Mammary epithelial cell (primary cell): ENCODE data around the gene GUCD1.

Experiments
- EZH2 ChIP-seq: IDR thresholded peaks from 2 replicates; pipeline ENCODE4 v1.6.1; 2012; ENCODE audit warnings: low read length, inconsistent platforms, borderline replicate concordance
- TF ChIP-seq, protein P1 (sequence below), 2 donors: IDR thresholded peaks in 1 of 2; conservative IDR thresholded peaks in 1 of 2; 2 replicates each; pipeline ENCODE4 v1.5.1; 2011 to 2012; ENCODE audit warnings: inconsistent platforms in 2 of 2, low read length in 2 of 2, mild to moderate bottlenecking in 2 of 2, control low read depth in 1 of 2, low read depth in 1 of 2; ENCODE audit not compliant: insufficient read depth in 1 of 2; ENCODE audit errors: extremely low read depth in 1 of 2

GRCh38 chr22:24592058-24592850 lies 37.3 kb upstream of the GUCD1 start:
- TF ChIP-seq, protein P1, sequence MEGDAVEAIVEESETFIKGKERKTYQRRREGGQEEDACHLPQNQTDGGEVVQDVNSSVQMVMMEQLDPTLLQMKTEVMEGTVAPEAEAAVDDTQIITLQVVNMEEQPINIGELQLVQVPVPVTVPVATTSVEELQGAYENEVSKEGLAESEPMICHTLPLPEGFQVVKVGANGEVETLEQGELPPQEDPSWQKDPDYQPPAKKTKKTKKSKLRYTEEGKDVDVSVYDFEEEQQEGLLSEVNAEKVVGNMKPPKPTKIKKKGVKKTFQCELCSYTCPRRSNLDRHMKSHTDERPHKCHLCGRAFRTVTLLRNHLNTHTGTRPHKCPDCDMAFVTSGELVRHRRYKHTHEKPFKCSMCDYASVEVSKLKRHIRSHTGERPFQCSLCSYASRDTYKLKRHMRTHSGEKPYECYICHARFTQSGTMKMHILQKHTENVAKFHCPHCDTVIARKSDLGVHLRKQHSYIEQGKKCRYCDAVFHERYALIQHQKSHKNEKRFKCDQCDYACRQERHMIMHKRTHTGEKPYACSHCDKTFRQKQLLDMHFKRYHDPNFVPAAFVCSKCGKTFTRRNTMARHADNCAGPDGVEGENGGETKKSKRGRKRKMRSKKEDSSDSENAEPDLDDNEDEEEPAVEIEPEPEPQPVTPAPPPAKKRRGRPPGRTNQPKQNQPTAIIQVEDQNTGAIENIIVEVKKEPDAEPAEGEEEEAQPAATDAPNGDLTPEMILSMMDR (conservative IDR thresholded peaks at IDR 0.05 in 1 of 2, IDR thresholded peaks at IDR 0.05 in 1 of 2; ENCODE audit: extremely low read depth in 1 of 2, insufficient read depth in 1 of 2, low read depth in 1 of 2, low read length in 2 of 2) = no peak
- no peak for TF ChIP-seq EZH2
